IPS-11a (cell line): ENCODE measurements around the gene CALU.

Source experiments
- H3K4me3 ChIP-seq: one replicate; pipeline ENCODE4 v1.5.1; 2013; ENCODE audit warnings: low read depth, low read length, control low read depth

CALU gene

GRCh38 chr7:128744366-128744905 is 5.3 kb downstream of the CALU start:
- H3K4me3 ChIP-seq: no peak overlapping the region

DNA sequence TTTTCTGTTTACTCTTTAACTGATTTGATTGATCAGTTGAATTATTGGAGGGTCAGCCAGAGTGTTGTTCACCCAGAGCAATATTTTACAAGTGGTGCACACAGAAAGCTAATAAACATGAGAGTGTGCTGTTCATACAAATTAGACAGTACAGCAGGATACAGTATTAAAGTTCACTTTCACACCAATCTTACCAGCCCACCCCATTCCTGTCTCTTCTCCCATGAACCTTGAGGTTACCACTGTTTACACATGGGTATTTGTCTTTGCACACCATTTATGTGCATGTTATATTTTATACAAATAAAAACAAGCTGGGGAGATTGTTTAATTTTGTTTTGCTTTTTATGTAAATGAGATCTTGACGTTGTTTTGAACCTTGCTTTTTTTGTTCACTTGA is 6.5 kb downstream of the CALU start:
- H3K4me3 ChIP-seq: no peak overlapping the region

DNA sequence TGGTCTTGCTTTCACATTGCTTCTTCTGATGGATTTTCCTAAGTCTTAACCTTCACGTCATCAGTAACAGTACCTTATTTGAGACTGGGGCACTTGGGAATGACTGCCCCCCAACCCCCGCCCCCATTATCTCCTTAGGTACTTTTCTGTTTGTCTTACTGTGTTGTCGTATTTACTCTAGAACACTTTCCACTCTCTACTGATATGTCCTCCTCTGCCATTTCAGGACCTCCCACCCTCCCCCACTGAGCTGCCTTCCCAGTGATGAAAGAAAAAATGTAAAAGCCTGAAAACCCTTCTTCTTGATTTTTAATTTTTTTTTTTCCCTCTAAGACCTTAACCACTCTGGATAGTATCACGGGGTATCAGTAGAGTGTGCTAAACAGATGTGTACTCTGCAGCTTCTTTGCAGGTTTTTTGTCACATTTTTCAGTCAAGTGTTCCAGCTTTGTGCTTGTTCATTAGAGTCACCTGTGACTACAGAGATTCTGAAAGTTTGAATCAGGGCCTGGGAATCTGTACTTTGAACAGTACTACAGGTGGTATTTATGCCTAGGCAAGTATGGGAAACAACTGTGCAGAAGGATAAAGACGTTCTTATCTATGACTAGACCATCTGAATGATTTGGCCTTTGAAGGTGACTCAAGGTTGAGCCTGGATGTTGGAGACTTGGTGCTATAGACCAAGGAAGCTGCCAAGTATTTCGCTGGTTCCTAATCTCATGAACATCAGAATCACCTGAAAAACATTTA is 8.3 kb downstream of the CALU start:
- H3K4me3 ChIP-seq: no peak overlapping the region

- no peak overlapping the region for H3K4me3 ChIP-seq
Measured at GRCh38 chr7:128752251-128752650, 13.1 kb downstream of the CALU start.

- no peak overlapping the region for H3K4me3 ChIP-seq
Measured at GRCh38 chr7:128755075-128755818, 16.1 kb downstream of the CALU start.

GRCh38 chr7:128755819-128756476 is 16.8 kb downstream of the CALU start:
- H3K4me3 ChIP-seq: no peak overlapping the region

GRCh38 chr7:128757203-128757602 is 18.0 kb downstream of the CALU start:
- H3K4me3 ChIP-seq: no peak overlapping the region

- H3K4me3 ChIP-seq: no peak overlapping the region
Measured at GRCh38 chr7:128758553-128758952, 19.4 kb downstream of the CALU start.

DNA sequence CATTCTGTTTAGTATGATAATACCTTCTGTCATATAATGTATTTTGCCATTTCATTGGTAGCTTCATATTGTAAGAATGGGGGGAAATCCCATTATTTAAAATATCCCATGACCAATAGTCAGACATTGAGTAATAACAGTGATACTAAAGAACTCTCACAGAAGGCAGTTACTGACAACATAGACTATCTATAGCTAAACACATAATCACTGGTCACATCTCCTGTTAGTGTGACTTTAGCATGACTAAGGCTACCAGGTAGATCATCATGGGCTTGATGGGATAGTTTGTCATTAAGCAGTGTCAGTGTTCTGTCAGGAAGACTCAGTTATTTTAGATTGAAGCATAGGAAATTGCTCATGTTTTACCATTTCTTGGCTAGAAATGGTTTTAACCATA is 20.1 kb downstream of the CALU start:
- H3K4me3 ChIP-seq: no peak overlapping the region

GRCh38 chr7:128763541-128763940 is 24.4 kb downstream of the CALU start:
- H3K4me3 ChIP-seq: no peak overlapping the region

GRCh38 chr7:128767475-128768110 is 28.4 kb downstream of the CALU start:
- H3K4me3 ChIP-seq: no peak overlapping the region

DNA sequence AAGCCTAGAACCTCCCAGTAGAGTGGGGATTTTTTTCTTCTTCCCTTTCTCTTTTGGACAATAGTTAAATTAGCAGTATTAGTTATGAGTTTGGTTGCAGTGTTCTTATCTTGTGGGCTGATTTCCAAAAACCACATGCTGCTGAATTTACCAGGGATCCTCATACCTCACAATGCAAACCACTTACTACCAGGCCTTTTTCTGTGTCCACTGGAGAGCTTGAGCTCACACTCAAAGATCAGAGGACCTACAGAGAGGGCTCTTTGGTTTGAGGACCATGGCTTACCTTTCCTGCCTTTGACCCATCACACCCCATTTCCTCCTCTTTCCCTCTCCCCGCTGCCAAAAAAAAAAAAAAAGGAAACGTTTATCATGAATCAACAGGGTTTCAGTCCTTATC is 31.1 kb downstream of the CALU start:
- H3K4me3 ChIP-seq: no peak overlapping the region

DNA sequence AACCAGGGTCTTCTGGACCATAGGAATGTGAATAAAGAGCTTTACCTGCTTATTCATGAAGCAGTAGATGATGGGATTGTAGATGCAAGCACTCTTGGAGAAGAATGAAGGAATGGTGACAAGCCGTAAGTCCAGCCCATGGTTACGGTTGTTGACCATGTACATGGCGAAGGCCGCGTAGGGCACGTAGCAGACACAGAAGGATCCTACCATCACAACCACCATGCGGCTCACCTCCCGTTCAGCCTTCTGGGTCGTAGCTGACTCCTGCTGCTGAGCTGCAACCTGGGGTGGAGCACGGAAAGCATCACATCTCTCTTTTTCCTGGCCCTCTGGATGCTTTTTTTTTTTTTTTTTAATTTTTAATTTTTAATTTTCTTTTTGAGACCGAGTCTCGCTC is 34.4 kb downstream of the CALU start:
- H3K4me3 ChIP-seq: no peak overlapping the region

DNA sequence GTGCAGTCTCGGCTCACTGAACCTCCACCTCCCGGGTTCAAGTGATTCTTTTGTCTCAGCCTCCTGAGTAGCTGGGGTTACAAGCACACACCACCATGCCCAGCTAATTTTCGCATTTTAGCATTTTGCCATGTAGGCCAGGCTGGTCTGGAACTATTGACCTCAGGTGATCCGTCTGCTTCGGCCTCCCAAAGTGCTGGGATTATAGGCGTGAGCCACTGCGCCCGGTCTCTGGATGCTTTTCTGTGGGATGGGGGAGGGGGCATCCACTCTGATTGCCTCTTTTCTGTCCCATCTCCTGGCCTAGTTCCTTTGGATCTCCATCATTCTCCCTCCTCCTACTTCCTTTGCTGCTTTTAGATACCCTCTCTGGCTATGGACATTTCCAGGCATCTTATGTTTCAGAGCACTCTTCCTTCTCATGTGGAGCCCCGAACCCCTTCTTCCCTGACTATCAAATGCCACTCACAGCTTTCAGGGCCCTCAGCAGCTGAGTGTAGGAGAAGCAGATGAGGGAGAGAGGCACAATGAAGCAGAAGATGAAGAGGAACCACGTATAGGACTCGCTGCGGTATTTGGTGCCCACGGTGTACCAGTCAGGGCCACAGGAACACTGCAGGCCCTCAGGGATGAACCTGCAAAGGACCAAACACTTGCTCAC is 35.0 kb downstream of the CALU start:
- no peak overlapping the region for H3K4me3 ChIP-seq

DNA sequence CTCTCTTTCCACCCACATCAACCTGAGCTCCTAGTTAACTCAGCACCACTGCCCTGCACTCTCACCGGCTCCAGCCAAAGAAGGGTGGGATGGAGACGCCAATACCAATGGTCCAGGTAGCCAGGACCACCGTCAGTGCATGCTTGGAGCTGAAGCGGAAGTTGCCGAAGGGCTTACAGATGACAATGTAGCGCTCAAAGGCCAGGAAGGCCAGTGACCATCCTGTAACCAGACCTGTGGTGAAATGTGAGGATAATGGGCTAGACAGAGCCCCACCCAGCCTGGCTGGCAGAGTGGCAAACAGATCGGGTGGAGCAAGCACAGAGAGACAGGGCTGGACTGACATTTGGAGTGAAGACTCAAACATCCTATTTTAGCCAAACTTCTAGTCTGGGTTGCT is 35.8 kb downstream of the CALU start:
- no peak overlapping the region for H3K4me3 ChIP-seq

DNA sequence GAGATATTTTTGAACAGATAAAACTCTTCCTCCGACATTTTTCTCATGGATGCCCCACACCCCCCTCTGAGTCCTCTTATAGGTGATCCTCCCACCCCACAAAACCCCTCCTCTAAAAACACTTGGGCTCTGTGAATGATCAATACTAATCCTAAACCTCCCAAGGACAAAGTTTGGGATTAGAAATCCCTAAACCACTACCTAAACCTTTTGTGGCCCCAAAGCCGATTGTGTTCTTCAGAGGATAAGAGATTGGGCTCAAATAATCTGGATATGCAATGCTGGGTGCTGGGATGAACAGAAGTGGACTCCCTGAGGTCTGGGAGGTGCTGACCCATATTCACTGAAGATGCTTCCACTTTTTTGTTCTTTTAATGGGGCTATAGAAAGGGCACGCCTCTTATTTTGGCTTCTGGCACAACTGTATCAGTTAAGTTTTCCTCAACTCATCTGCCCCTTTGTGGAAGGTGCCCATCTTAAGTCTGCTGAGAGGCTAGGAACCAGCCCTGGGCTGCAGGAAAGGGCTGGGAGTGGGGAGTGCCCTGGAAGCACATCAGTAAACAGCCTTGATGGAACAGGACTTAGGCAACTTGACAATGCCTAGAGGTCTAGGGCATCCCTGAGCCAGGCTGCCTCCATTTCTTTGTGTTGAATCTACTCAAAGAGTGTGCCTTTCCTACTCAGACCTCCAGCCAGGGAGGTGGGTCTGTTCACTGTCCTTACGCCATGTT is 36.8 kb downstream of the CALU start, which contains the start of gene OPN1SW:
TSS of gene OPN1SW (minus strand) at position 51 of the 731 bp plus-strand sequence. CDS start at position 38, 13 bp downstream.
- no peak within 1 kb of the TSS for H3K4me3 ChIP-seq

- no peak overlapping the region for H3K4me3 ChIP-seq
Measured at GRCh38 chr7:128777156-128778123, 38.3 kb downstream of the CALU start.

- H3K4me3 ChIP-seq: no peak overlapping the region
Measured at GRCh38 chr7:128778946-128779345, 39.8 kb downstream of the CALU start.

DNA sequence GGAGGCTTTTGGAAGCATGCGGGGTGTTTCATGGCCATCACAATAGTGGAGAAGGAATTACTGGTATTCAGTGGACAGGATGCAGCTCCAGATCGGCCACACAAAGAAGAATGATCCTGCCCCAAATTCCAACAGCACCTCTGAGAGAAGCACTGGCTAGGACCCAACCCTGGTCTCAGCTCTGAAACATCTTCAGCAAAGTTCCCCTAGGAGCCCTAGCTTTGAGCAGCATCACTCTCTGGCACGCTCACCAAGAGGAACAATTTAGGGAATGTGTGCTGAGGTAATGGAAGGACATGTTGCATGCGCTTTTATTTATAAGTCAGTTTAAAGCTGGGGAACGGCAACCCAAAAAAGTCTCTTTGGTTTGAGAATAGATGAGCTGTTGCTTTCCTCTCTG is 42.0 kb downstream of the CALU start:
- no peak overlapping the region for H3K4me3 ChIP-seq
